Measurements from ENCODE around the gene RPS6KA2. TPM values are rescaled to one million over a fixed set of nuclear protein-coding genes. Genes with fewer than 3 reads are reported as not detected.
A peak's percentile ranks its signal among the peaks of the same experiment; 100 is the strongest.

The RPS6KA2 gene
- polyA plus RNA-seq, 1 experiment, result 70.9 TPM

- Histone ChIP-seq H3K27ac (ENCODE audit: low read depth, low read length) (peak overlapping the region; percentile 11), H3K9me3 (ENCODE audit: control insufficient read depth, insufficient read depth, low read length) (no peaks in the 10 kb centered on the region), H3K27me3 (ENCODE audit: control insufficient read depth, insufficient read depth, low read length) (no peaks in the 10 kb centered on the region), H3K4me3 (ENCODE audit: low read depth, low read length) (no peak overlapping the region)
- TF ChIP-seq, protein P1, sequence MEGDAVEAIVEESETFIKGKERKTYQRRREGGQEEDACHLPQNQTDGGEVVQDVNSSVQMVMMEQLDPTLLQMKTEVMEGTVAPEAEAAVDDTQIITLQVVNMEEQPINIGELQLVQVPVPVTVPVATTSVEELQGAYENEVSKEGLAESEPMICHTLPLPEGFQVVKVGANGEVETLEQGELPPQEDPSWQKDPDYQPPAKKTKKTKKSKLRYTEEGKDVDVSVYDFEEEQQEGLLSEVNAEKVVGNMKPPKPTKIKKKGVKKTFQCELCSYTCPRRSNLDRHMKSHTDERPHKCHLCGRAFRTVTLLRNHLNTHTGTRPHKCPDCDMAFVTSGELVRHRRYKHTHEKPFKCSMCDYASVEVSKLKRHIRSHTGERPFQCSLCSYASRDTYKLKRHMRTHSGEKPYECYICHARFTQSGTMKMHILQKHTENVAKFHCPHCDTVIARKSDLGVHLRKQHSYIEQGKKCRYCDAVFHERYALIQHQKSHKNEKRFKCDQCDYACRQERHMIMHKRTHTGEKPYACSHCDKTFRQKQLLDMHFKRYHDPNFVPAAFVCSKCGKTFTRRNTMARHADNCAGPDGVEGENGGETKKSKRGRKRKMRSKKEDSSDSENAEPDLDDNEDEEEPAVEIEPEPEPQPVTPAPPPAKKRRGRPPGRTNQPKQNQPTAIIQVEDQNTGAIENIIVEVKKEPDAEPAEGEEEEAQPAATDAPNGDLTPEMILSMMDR (IDR thresholded peaks at IDR 0.05; ENCODE audit: low read depth, low read length), result no peak
- POLR2A ChIA-PET, result no interaction called here
- CTCF ChIA-PET, result interaction anchor here (1.2 kb wide), 1 partner anchor 20 kb away, joined by 3 read pairs; no protein-coding TSS in a partner anchor
- no peak for DNase-seq (ENCODE audit: low read depth, low spot score)
Measured at GRCh38 chr6:166435574-166435973, 191.5 kb downstream of the RPS6KA2 start.

DNA sequence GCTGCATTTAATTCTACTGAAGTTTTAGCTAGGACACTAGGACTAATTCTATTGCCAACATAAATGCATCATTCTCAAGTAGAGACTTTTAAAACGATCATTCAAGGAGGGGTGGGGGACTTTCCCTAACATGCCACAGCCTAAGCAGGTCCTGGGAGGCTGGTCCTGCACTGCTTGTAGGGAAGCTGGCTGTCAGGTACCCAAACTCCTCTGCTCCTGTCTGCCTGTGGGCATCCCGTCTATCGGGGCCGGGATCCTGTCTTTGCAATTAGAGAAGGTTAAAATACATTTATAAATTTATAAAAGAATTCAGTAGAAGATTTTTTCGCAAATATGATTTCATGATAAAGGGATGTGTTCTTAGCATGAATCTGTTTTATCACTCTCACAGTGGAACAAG is 192.7 kb downstream of the RPS6KA2 start:
- Histone ChIP-seq H3K9me3 (ENCODE audit: control insufficient read depth, insufficient read depth, low read length) (no peaks in the 10 kb centered on the region; the same call in 1 of the 2 replicates), H3K27ac (ENCODE audit: low read depth, low read length) (no peak overlapping the region), H3K4me3 (ENCODE audit: low read depth, low read length) (no peak overlapping the region), H3K27me3 (ENCODE audit: control insufficient read depth, insufficient read depth, low read length) (no peaks in the 10 kb centered on the region)
- POLR2A ChIA-PET, result no interaction called here
- no peak for DNase-seq (ENCODE audit: low read depth, low spot score)
- TF ChIP-seq, protein P1 (IDR thresholded peaks at IDR 0.05; ENCODE audit: low read depth, low read length), result no peak
- CTCF ChIA-PET, result no interaction called here

DNA sequence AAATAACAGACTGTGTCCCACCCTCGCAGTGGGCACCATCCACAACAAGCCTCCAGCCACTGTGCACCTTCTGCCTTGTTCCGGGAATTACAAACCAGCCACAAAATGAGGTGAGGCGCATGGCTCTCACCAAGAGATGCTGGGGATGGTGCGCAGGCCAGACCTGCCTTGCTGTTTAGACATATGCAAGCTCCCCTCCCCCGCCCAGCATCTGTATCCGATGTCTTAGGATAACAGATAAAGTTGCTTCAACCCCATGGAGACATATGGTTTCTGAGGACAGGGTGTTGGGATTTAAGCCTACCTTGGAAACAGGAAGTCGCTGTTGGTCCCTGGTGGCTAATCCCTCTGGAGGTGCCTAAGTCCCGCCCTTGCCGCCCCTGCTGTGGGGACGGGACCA is 194.0 kb downstream of the RPS6KA2 start:
- POLR2A ChIA-PET, result no interaction called here
- H3K9me3 ChIP-seq (ENCODE audit: control insufficient read depth, insufficient read depth, low read length), result no peaks in the 10 kb centered on the region; the same call in 1 of the 2 replicates
- DNase-seq (ENCODE audit: low read depth, low spot score), result no peak
- no peak overlapping the region for H3K27ac ChIP-seq (ENCODE audit: low read depth, low read length)
- TF ChIP-seq, protein P1 (IDR thresholded peaks at IDR 0.05; ENCODE audit: low read depth, low read length), result no peak
- no peaks in the 10 kb centered on the region for H3K27me3 ChIP-seq (ENCODE audit: control insufficient read depth, insufficient read depth, low read length)
- CTCF ChIA-PET, result no interaction called here
- no peak overlapping the region for H3K4me3 ChIP-seq (ENCODE audit: low read depth, low read length)

DNA sequence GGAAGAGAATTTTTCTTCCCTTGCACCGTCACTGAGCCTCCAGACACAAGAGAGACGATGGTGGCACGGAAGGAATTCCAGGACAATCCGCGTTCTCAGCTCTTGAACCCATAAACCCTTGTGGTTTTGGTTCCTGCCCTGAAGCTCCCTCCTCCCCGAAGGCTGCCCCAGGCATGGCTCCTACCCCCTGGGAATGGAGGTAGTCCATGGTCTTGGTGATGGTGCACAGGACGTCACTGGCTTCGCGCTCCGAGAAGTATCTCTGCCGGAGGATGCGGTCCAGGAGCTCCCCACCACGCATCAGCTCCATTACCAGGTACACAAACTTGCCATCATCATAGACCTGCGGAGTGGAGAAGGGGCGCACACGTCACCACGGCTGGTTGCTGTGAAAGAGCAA is 196.8 kb downstream of the RPS6KA2 start:
- H3K27ac ChIP-seq (ENCODE audit: low read depth, low read length), result no peak overlapping the region
- no peaks in the 10 kb centered on the region for H3K27me3 ChIP-seq (ENCODE audit: control insufficient read depth, insufficient read depth, low read length)
- POLR2A ChIA-PET, result no interaction called here
- no peaks in the 10 kb centered on the region; the same call in 1 of the 2 replicates for H3K9me3 ChIP-seq (ENCODE audit: control insufficient read depth, insufficient read depth, low read length)
- no peak for DNase-seq (ENCODE audit: low read depth, low spot score)
- CTCF ChIA-PET, result no interaction called here
- H3K4me3 ChIP-seq (ENCODE audit: low read depth, low read length), result no peak overlapping the region
- TF ChIP-seq, protein P1 (IDR thresholded peaks at IDR 0.05; ENCODE audit: low read depth, low read length), result no peak

DNA sequence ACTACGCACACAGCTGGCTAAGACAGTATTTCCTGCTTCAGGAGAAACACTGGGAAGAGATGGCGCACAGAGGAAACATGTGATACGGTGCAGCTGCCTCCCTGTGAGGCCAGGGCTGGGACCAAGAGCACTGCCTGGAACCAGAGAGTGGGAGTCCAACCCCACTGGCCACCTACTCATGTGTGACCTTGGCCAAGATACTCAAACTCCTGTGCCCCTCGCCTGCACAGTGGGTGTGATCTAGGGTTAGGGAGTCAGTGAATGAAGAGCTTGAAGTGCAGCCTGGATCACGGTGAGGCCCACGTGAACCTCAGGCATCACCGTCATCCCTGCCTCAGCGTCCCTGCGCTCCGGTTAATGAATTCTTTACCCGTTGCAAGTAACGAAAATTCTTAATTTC is 202.6 kb downstream of the RPS6KA2 start:
- POLR2A ChIA-PET, result no interaction called here
- Histone ChIP-seq H3K4me3 (ENCODE audit: low read depth, low read length) (no peak overlapping the region), H3K9me3 (ENCODE audit: control insufficient read depth, insufficient read depth, low read length) (no peaks in the 10 kb centered on the region), H3K27me3 (ENCODE audit: control insufficient read depth, insufficient read depth, low read length) (no peaks in the 10 kb centered on the region), H3K27ac (ENCODE audit: low read depth, low read length) (no peak overlapping the region)
- CTCF ChIA-PET, result no interaction called here
- TF ChIP-seq, protein P1 (IDR thresholded peaks at IDR 0.05; ENCODE audit: low read depth, low read length), result no peak
- no peak for DNase-seq (ENCODE audit: low read depth, low spot score)

Data from AG04450 (cell line).